DMS53 treated with DMSO at 0.1 percent for 48 hours (cell line): ENCODE measurements around the gene FGF11.

Experiments used
- DNase-seq: peaks from one replicate; lab custom pipeline; 2025; ENCODE audit not compliant: unreplicated experiment; lab: John Stamatoyannopoulos, UW

The FGF11 gene

DNA sequence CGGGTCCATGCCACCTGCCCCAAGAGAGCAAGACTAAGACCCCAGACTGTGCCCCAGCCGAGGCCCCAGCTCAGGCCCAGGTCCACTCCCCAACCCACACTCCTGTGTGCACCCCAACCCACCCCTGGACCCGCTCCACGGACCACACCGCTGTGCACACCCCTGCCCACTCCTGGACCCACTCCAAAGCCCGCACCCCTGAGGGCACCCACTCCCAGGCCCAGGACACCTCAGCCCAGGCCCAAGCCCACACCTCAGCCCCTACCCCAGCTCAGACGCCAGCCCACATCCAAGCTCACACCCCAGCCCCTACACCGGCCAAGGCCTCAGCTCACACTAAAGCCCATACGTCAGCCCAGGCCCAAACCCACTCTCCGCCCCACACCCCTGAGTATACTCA is 9.6 kb upstream of the FGF11 start:
- no peak for DNase-seq

DNA sequence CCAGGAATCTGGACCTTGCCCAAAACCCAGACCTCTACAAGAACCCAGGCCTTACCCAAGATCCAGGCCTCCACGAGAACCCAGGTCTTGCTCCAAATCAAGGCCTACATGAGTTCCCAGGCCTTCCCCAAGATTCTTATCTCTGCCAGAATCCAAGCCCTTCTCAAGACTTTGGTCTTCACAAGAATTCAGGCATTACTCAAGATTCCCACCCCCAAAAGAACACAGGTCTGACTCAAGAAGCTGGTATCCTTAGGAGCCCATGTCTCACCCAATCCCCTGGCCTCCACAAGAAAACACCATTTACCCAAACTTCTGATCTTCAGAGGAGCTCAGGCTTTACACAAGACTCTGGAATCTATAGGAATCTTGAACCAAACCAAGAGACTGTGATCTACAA is 8.1 kb upstream of the FGF11 start:
- no peak for DNase-seq

DNA sequence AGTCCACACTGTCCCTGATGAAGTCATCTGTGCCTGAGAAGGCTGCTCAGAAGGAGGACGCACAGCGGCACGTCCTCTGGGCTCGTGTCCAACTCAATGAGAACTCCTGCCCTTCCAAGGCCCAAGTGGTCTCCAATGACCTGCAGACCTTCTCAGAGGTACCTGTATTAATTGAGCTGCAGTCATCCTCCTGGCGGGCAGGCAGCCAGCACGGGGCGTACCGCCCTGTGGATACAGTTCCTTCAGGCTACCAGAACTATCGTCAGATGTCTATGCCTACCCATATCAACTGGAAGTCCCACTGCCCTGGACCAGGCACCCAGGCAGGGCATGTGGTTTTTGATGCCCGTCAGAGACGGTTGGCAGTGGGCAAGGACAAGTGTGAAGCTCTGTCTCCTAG is 7.0 kb upstream of the FGF11 start:
- DNase-seq = no peak

DNA sequence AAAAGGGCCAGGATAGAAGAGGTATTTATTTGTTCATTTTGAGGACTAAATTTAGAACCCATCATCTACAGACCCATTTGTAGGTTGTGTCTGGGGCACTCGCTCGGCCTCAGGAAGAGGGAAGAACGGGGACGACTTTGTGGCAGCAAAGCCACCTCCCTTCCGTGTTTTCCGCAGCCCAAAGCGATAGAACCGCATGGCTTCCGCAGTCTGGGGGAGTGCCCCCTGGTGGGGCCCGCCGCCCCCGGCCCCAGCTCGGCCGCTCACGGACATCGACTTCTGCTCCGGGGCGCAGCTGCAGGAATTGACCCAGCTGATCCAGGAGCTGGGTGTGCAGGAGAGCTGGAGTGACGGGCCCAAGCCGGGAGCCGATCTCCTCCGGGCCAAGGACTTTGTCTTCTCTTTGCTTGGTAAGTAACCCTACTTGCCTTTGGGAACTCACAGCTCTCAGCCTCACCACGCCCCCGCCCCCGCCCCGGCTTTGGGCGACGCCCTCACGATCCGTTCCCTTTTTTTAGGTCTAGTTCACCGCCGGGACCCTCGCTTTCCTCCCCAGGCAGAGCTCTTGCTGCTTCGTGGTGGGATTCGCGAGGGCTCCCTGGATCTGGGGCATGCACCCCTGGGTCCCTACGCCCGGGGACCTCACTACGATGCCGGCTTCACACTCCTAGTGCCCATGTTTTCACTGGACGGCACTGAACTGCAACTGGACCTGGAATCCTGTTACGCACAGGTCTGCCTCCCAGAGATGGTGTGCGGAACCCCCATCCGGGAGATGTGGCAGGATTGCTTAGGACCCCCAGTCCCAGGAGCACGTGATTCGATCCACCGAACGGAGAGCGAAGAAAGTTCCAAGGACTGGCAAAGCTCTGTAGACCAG is 3.4 kb upstream of the FGF11 start:
- DNase-seq = peak; percentile 82

DNA sequence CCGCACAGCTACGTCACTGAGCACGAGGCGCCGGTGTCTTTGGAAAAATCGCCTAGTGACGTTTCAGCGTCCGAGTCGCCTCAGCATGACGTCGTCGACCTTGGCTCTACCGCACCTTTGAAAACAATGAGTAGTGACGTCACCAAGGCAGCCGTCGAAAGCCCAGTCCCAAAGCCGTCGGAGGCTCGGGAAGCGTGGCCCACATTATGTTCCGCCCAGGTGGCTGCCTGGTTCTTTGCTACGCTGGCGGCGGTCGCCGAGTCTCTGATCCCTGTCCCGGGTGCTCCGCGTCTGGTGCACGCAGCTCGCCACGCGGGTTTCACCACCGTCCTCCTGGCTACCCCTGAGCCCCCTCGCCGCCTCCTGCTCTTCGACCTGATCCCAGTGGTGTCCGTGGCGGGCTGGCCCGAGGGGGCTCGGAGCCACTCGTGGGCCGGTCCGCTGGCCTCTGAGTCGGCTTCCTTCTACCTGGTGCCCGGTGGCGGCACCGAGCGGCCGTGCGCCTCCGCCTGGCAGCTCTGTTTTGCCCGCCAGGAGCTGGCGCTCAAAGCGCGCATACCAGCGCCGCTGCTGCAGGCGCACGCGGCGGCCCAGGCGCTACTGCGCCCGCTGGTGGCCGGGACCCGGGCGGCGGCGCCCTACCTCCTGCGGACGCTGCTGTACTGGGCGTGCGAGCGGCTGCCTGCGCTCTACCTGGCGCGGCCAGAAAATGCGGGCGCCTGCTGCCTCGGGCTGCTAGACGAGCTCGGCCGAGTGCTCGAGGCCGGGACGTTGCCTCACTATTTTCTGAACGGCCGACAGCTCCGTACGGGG is 2.5 kb upstream of the FGF11 start:
- peak; percentile 93 for DNase-seq

DNA sequence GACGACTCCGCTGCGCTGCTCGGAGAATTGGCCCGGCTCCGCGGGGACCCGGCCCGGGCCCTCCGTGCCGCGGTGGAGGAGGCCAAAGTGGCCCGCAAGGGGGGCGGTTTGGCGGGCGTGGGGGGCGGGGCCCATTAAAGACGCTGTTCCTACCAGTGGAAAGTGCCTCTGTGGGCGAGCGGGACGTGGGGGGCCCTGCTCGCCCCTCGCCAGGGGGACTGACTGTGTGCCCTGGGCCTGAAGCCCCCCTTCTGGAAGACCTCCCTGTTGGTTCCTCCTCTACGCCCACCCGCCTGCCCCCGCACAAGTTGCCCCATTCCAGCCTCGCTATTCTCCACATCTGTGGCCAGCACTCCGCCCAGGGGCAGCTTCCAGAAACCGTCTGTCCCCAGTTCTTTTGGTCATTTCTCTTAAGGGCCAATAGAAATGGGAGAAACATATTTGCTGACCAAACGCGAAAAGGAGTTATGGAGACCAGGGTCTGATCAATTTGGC is 1.9 kb upstream of the FGF11 start:
- DNase-seq = peak; percentile 58

DNA sequence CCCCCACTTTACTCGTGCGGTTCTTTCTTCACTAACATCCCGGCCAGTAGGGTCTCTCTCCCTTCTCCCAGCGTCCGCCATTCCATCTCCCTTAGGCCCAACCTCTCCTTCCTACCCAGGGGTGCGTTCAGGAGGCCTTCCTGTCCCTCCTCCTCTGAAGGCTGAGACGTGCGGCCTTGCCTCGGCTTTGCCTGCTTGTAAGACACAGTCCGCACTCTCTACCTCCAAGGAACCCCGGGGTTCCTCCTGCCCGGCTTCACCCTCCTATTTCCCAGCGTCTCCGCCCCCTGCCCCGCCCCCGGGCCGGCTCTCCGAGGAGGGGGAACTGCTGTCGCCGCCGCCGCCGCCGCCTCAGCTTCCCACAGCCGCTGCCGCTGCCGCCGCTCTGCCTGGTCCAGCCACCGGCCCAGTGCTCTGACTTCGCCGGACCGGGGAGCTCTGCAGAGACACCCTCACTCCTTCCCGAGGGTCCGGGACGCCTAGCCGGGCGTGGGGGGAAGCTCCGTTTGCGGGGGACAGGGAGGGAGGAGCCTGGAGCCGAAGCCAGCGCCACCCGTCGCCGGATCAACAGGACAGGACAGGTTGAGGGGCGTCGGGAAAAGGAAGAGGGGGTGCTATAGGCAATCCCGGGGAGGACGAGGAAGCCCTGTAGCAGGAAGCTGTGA is 1.2 kb upstream of the FGF11 start:
- DNase-seq = peak; percentile 79

DNA sequence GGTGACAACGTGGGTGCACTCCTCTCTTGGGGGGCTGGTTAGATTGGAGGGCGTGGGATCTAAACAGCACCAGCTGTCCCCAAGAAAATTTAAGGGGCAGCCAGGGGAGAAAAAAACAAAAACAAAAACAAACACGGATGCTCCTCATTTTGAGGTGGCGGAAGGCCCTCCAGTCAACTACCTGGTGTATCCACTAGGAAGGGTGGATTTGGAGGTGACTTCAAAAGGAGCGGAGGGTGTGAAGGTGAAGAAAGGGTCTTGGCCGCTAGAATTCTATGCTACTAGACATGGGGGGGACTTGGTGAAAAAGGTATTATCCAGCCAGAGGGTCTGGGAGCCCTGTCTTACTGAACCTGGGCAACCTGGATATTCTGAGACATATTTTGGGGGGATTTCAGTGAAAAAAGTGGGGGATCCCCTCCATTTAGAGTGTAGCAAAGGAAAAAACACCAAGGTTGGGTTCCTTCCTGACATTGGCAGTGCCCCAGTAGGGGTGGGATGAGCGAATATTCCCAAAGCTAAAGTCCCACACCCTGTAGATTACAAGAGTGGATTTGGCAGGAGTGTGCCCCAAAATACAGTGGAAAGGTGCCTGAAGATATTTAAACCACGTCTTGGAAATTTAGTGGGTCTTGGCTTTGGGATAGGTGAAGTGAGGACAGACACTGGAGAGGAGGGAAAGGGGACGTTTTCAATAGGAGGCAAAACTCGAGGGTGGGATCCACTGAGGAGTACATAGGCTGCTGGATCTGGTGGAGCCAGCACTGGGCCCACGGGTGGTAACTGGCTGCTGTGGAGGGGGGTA is 454 bp upstream of the FGF11 start:
- DNase-seq = no peak

DNA sequence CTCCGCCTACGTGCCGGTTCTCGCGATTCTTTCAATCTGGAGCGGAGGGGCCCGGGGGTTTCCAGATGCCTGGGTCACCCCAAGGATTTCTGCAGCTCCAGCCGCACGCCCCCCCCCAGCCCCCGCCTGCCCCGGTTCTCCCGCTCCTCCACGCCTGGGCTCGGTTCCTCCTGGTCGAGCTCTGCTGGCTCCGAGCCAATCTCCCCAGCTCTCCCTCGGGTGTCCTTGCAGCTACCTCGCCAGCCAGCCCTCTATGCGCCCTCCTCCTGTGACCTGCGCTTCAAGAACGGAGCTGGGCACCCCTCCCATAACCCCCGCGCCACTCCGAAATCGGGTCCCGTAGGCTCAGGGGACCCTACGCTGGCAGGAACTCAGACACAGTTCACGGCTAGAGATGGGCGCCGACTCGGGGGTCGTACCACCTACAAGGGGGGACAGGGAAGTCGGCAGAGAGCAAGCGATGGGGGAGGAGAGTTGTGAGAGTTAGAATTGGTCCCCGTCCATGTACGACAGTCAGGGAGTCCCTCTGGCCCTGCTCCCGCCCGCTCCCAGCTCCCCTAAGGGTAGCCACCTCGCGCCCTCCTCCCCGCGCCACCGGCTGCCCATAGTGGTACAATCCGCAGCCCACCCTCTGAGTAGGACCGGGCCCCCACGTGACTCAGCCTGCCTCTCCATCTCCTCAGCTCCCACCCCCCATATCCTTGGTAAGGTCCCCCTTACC is 961 bp downstream of the FGF11 start:
- peak; percentile 38 for DNase-seq

DNA sequence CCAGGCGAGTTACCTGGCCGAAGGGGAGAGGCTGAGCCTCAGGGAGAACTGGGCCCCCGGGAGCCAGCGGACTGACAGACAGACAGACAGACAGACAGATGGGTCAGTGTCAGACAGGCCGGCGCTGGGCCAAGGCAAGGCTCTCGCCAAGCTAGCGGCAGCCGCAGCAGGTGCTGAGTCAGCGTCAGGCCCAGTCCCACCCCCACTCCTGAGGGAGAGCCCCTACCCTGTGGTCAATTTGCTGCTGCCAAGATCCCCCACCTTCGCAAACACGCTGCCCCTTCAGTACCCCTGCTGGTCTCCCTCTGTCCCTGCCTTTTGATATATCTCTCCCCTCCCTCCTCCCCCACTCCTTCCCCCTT is 1.5 kb downstream of the FGF11 start:
- DNase-seq = no peak

DNA sequence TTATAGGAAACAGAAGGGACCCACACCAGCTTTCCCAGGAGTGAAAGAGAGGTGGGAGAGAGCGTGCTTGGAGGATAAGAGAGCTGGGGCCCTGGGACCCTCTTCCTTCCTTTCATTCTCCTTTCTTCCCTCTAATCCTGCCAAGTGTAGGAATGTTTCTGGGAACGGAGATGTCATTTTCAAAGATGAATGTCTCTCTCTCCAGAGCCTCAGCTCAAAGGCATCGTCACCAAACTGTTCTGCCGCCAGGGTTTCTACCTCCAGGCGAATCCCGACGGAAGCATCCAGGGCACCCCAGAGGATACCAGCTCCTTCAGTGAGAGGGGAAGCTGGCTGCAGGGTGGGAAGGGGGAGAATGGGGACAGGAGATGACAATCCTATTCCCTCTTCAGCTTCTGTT is 2.0 kb downstream of the FGF11 start:
- no peak for DNase-seq

DNA sequence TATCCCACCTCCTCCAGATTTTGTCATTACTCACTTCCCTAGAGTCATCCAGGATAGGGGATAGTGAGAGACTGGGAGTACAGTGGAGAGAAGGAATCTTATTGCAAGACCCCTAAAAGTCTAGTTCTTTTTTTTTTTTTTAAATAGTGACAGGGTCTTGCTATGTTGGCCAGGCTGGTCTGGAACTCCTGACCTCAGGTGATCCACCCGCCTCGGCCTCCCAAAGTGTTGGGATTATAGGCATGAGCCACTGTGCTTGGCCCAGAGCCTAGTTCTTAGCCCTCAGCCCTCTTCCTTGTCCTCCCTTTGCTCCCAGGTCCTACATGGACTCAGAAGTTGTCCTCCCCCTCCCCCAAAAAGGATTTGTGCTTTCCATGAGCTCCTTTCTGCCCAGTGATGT is 2.8 kb downstream of the FGF11 start:
- no peak for DNase-seq

DNA sequence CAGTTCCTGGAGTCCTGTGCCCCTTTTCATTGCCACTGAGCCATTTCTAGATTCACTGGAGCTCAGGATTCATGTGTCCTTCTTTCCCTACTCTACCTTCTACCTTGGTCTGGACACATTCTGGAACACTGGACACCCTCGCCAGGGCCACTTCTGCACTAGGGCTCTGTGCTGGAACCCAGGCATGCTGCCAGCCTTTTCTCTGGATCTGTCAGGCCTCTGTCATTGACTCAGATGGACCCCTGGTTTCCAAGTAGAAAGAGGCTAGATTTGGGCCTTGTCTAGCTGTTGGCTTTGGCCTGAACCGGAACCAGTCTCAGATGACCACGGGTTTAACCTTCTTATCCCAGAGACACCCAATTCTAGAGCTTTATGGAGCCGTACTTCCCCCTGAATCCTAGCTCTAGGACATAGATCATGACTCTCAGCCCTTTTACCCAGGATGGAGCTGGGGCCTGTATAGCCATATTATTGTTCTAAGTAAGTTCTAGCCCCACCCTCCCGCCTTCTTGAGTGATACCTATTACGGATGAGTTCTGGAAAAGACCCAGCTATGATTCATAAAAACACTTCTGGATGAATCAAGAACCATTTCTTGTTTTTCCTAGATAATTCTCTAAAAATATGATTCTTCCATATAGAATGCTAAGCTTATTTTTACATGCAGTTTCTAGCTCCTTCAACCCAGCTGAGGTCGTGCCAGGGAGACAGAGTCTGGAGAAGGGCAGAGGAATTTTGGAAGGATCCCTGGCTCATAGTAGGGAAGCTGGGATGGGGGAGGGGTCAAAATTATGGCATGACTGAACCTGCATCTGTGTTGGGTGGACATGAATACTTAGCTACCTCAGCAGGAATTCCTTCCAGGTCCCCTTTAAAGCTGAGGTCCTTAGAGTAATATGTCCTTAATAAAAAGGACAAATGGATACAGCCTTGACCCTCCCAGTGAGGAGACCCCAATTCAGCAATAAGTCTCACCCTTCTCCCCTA is 4.5 kb downstream of the FGF11 start:
- no peak for DNase-seq

DNA sequence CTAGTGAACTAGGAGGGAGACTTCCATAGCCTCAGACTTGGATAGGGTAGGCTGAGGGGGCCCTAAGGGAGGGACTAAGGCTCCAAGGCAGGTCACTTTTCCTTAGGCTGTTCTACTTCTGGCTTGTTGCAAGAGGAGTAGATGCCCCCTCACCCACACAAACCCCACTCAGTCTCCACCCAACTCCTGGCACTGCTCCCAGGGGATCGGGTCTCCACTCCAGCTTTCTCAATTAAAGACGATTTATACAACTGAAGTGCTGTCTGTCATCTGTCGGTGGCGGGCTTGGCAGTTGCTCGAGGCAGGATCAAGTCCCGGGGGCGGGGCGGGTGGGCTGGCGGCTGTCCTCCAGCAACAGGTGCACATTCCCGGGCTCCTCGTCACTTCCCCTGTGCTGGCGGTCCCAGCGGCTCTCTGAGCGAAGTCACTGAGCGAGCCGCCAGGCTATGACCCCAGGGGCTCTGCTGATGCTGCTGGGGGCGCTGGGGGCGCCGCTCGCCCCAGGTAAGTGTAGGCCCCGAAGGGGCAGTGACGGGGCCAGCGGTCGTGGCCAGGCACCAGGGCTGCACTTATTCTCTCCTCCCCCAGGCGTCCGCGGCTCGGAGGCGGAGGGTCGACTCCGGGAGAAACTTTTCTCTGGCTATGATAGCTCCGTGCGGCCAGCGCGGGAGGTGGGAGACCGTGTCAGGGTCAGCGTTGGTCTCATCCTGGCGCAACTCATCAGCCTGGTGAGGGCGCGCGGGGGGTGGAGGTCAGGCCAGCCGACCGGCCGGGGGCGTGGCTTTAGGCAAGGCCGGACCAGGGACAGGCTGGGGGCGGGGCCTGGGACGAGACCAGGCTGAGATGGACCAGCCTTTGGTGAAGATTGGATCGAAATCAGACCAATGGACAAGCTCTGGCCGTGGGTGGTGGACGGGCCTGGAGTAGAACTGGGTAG is 5.6 kb downstream of the FGF11 start, which contains the start of gene CHRNB1:
Gene CHRNB1 (plus strand): TSS at position 380 of the 937 bp plus-strand sequence. CDS start 67 bp downstream, at position 447.
- DNase-seq = peak; percentile 81

DNA sequence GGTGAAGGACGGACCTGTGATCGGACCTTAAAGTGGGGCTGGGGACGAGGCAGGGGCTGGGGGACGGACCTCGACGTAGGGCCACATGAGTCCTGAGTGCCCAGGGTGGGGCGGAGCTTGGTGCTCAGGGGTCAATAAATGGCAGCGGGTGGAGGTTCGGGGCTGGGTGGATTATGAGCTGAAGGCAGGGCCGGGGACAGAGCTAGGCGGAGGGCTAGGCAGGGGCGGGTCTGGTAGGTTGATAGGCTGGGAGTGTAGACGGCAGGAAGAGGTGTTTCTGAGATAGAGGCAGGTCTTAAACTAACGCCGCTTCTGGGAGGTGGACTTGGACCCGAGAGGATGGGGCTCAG is 6.3 kb downstream of the FGF11 start:
- peak; percentile 81 for DNase-seq

DNA sequence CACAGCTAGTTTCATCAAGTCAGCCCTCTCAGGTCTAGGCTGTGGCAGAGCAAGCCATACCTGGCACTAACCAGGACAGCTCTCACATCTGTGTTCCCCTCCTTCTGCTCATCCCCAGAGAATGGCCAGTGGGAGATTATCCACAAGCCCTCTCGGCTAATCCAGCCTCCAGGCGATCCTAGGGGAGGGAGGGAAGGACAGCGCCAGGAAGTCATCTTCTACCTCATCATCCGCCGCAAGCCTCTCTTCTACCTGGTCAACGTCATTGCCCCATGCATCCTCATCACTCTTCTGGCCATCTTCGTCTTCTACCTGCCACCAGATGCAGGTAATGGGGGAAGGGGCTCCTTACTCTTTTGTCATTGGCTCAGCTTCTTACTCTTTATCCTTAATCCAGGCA is 9.1 kb downstream of the FGF11 start:
- DNase-seq = no peak

DNA sequence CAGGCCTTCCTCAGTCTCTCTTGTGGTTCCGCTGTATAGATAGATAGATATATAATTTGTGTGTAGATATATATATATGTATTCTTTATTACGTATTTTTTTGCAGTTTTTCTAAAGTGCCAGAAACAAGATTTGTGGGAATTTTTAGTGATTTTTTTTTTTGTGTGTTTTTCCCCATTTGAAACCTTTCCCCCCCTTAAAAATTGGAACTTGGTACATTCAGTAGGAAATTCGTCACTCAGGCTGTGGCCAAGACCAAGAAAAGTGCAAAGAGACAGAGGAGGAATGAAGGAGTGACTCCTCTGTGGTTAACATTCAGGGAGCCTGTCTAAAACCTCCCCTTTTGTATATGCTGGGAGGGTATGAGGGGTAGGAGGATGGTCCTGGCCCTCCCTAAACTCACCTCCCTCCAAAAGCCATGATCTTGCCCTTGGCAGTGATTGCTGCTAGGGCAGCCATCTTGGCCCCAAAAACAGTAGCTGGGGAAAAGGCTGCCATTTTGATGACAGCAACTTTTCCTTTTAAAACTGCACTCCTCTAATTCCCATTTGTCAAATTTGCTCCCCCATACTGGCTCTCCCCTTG is 20.7 kb downstream of the FGF11 start:
- DNase-seq = no peak
